Mesenchymal stem cell (in vitro differentiated cells and primary cell): ENCODE results near the gene UGCG.

Experiments
- DNase-seq: peaks from one replicate; pipeline ENCODE4 v3.0.0-alpha.2; 2013
- H2AFZ ChIP-seq: one replicate; pipeline ENCODE4 v1.6.1; 2013; ENCODE audit warnings: low read depth, mild to moderate bottlenecking, control low read depth, inconsistent platforms, low read length, moderate library complexity
- H2AK5ac ChIP-seq: 2 replicates; pipeline ENCODE4 v1.6.1; 2013; ENCODE audit warnings: low read length, moderate library complexity, mild to moderate bottlenecking, inconsistent platforms; ENCODE audit not compliant: severe bottlenecking
- H2BK120ac ChIP-seq: one replicate; pipeline ENCODE4 v1.6.1; 2013; ENCODE audit warnings: low read depth, mild to moderate bottlenecking, inconsistent platforms, low read length, moderate library complexity
- H2BK12ac ChIP-seq, 2 experiments: one replicate each; pipeline ENCODE4 v1.6.1; 2013; ENCODE audit warnings: inconsistent platforms in 2 of 2, low read length in 2 of 2, mild to moderate bottlenecking in 2 of 2, moderate library complexity in 2 of 2, control low read depth in 1 of 2
- H2BK15ac ChIP-seq: one replicate; pipeline ENCODE4 v1.6.1; 2013; ENCODE audit warnings: mild to moderate bottlenecking, low read depth, inconsistent platforms; ENCODE audit not compliant: poor library complexity, severe bottlenecking
- H2BK5ac ChIP-seq: 2 replicates; pipeline ENCODE4 v1.6.1; 2013; ENCODE audit warnings: low read depth, mild to moderate bottlenecking, low read length, control low read depth, inconsistent platforms; ENCODE audit not compliant: poor library complexity, severe bottlenecking
- H3K14ac ChIP-seq, 2 experiments: one replicate each; pipeline ENCODE4 v1.6.1; 2013; ENCODE audit warnings: inconsistent platforms in 2 of 2, low read length in 2 of 2, control low read depth in 1 of 2, mild to moderate bottlenecking in 1 of 2, moderate library complexity in 1 of 2
- H3K18ac ChIP-seq, 2 experiments: one replicate each; pipeline ENCODE4 v1.6.1; 2013; ENCODE audit warnings: inconsistent platforms in 2 of 2, low read length in 2 of 2, control low read depth in 1 of 2, low read depth in 1 of 2, mild to moderate bottlenecking in 1 of 2
- H3K23ac ChIP-seq, 2 experiments: one replicate each; pipeline ENCODE4 v1.6.1; 2013; ENCODE audit warnings: inconsistent platforms in 2 of 2, low read length in 2 of 2, mild to moderate bottlenecking in 2 of 2, moderate library complexity in 2 of 2, control low read depth in 1 of 2
- H3K27ac ChIP-seq: 2 replicates; pipeline ENCODE4 v1.5.1; 2013; ENCODE audit warnings: mild to moderate bottlenecking, moderate library complexity, low read length, control low read depth, inconsistent platforms; ENCODE audit not compliant: poor library complexity, severe bottlenecking
- H3K27me3 ChIP-seq, 2 experiments: 2 replicates each; pipeline versions ENCODE4 v1.6.1 to v1.7.0; 2013; ENCODE audit warnings: low read length in 2 of 2, mild to moderate bottlenecking in 2 of 2, moderate library complexity in 2 of 2, control low read depth in 1 of 2, inconsistent platforms in 1 of 2; ENCODE audit not compliant: control insufficient read depth in 1 of 2, insufficient read depth in 1 of 2
- H3K36me3 ChIP-seq, 2 experiments: 2 replicates each; pipeline versions ENCODE4 v1.6.1 to v1.7.0; 2013; ENCODE audit warnings: low read length in 2 of 2, control low read depth in 1 of 2, inconsistent platforms in 1 of 2, low read depth in 1 of 2, mild to moderate bottlenecking in 1 of 2; ENCODE audit not compliant: insufficient read depth in 2 of 2, control insufficient read depth in 1 of 2
- H3K4ac ChIP-seq, 2 experiments: one replicate each; pipeline ENCODE4 v1.6.1; 2013; ENCODE audit warnings: inconsistent platforms in 2 of 2, low read length in 2 of 2, mild to moderate bottlenecking in 2 of 2, moderate library complexity in 2 of 2, control low read depth in 1 of 2, low read depth in 1 of 2
- H3K4me1 ChIP-seq: 2 replicates; pipeline ENCODE4 v1.6.1; 2013; ENCODE audit warnings: low read depth, low read length, control low read depth; ENCODE audit not compliant: control insufficient read depth, insufficient read depth
- H3K4me2 ChIP-seq: 2 replicates; pipeline ENCODE4 v1.6.1; 2013; ENCODE audit warnings: low read length, mild to moderate bottlenecking, inconsistent platforms; ENCODE audit not compliant: poor library complexity, severe bottlenecking
- H3K4me3 ChIP-seq, 2 experiments: 2 replicates each; pipeline versions ENCODE4 v1.5.1 to v1.7.0; 2013; ENCODE audit warnings: low read length in 2 of 2, mild to moderate bottlenecking in 2 of 2, control low read depth in 1 of 2, low read depth in 1 of 2; ENCODE audit not compliant: insufficient read depth in 1 of 2
- H3K79me1 ChIP-seq: replicated peaks from 2 replicates; pipeline ENCODE4 v1.6.1; 2013; ENCODE audit warnings: mild to moderate bottlenecking, control low read depth, low read length, inconsistent platforms; ENCODE audit not compliant: poor library complexity, severe bottlenecking
- H3K9ac ChIP-seq: 2 replicates; pipeline ENCODE4 v1.7.0; 2013; ENCODE audit warnings: mild to moderate bottlenecking, low read length, moderate library complexity
- H3K9me3 ChIP-seq: 2 replicates; pipeline ENCODE4 v1.7.0; 2013; ENCODE audit warnings: mild to moderate bottlenecking, low read length; ENCODE audit not compliant: control insufficient read depth
- H4K8ac ChIP-seq: one replicate; pipeline ENCODE4 v1.6.1; 2013; ENCODE audit warnings: inconsistent platforms, mild to moderate bottlenecking, low read length, moderate library complexity
- H4K91ac ChIP-seq: one replicate; pipeline ENCODE4 v1.6.1; 2013; ENCODE audit warnings: mild to moderate bottlenecking, low read length, inconsistent platforms
- WGBS: methylation state at CpG from one replicate; pipeline ENCODE4 v1.1.7; 2013; ENCODE audit warnings: mixed read lengths; 5-methylcytosine and 5-hydroxymethylcytosine counted together

The UGCG gene

DNA sequence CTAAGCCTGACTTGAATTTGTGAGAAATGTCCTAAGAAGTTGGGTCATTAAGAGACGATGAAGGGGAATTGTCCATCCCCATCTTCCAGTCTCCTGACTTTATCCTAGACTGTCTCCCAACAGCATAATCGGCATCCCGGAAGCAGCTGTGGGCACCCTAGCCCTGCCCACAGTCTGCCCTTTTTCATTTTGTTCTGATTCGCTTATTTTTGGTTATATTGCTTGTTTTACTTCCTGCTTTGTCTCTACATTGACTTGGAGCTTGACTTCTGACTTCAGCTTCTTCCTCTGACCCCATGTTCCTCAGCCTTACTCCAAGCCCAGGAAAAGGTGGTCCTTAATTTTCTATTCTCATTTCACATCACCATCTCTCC, 41.8 kb downstream of the UGCG start:
- H4K91ac ChIP-seq: no peak overlapping the region
- H3K4me3 ChIP-seq: no peak overlapping the region
- no peak overlapping the region for H2AFZ ChIP-seq
- no peak overlapping the region for H3K9ac ChIP-seq
- H3K18ac ChIP-seq: peak overlapping the region; percentile 18 to 35
- no peak overlapping the region for H2BK120ac ChIP-seq
- H2BK15ac ChIP-seq: no peak overlapping the region
- WGBS: 95% methylated on average over 4 of the region's 4 CpGs
- peaks cover 14% of the 10 kb centered on the region for H3K4me1 ChIP-seq
- H2AK5ac ChIP-seq: peak overlapping the region; percentile 97
- peak overlapping the region; percentile 70 for H3K27ac ChIP-seq
- H2BK5ac ChIP-seq: peak overlapping the region; percentile 69
- H4K8ac ChIP-seq: no peak overlapping the region
- no peak for DNase-seq
- H3K9me3 ChIP-seq: no peaks in the 10 kb centered on the region
- H3K4me2 ChIP-seq: no peak overlapping the region
- H2BK12ac ChIP-seq: no peak overlapping the region
- H3K36me3 ChIP-seq: peaks cover 20 to 40% of the 10 kb centered on the region in 2 experiments
- H3K4ac ChIP-seq: no peak overlapping the region
- no peak overlapping the region for H3K23ac ChIP-seq
- peaks cover 3% of the 10 kb centered on the region for H3K79me1 ChIP-seq
- H3K14ac ChIP-seq: peak overlapping the region in 1 of 2 experiments; percentile 86
- no peaks in the 10 kb centered on the region for H3K27me3 ChIP-seq

DNA sequence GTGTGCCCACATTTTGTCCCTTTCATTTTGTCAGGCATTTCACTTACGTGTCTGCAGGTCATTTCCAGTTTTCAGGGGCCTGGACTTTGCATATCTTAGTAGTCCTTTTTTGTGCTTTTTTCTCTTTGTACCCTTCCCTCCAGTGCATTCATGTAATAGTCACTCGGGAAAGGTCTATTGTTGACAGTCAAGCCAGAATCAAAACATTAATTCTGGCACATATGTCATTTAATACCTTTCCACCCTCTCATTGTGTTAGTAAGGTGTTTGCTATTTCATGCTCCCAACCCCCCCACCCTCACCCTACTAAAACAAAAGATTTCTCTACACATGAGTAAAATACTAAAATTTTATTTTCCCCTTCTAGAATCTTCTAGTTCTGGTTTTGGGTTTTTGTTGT, 42.7 kb downstream of the UGCG start:
- Histone ChIP-seq H3K27me3 (no peaks in the 10 kb centered on the region), H3K4me3 (no peak overlapping the region), H4K91ac (no peak overlapping the region), H3K79me1 (peaks cover 3% of the 10 kb centered on the region), H3K23ac (no peak overlapping the region), H3K4me1 (peaks cover 14% of the 10 kb centered on the region), H4K8ac (no peak overlapping the region), H2AK5ac (no peak overlapping the region), H3K14ac (no peak overlapping the region), H3K4me2 (no peak overlapping the region), H3K36me3 (peaks cover 20 to 31% of the 10 kb centered on the region in 2 experiments), H3K4ac (no peak overlapping the region), H3K27ac (peak overlapping the region; percentile 70), H2AFZ (no peak overlapping the region), H2BK5ac (no peak overlapping the region), H3K18ac (peak overlapping the region in 1 of 2 experiments; percentile 9), H3K9me3 (no peaks in the 10 kb centered on the region), H2BK12ac (no peak overlapping the region), H3K9ac (no peak overlapping the region), H2BK120ac (no peak overlapping the region), H2BK15ac (no peak overlapping the region)
- no peak for DNase-seq
- WGBS: 100% methylated on average over 2 of the region's 2 CpGs

DNA sequence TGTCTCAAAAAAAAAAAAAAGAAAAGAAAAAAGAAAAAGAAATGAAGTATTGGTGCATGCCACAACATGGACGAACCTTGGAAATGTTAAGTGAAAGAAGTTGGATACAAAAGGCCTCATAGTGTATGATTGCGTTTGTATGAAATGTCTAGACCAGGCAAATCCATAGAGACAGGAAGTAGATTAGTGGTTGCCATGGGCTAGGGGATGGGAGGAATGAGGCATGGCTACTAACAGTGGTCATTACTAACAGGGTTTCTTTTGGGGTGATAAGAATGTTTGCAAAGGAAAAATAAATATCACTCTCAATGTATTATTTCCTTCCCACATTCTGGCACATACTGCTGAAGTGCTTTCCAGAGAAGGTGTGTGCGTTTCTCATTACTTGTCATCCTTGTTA, 44.1 kb downstream of the UGCG start:
- H3K9me3 ChIP-seq: no peaks in the 10 kb centered on the region
- WGBS: 86% methylated on average over 2 of the region's 3 CpGs
- H3K4me1 ChIP-seq: peaks cover 14% of the 10 kb centered on the region
- no peak overlapping the region for H2AFZ ChIP-seq
- no peak overlapping the region for H2BK12ac ChIP-seq
- peaks cover under 1% of the 10 kb centered on the region for H3K79me1 ChIP-seq
- no peak overlapping the region for H3K4ac ChIP-seq
- H2BK15ac ChIP-seq: no peak overlapping the region
- no peak overlapping the region for H2BK120ac ChIP-seq
- no peak overlapping the region for H3K4me2 ChIP-seq
- H3K18ac ChIP-seq: no peak overlapping the region
- H3K23ac ChIP-seq: no peak overlapping the region
- no peak overlapping the region for H3K9ac ChIP-seq
- no peak overlapping the region for H3K14ac ChIP-seq
- H4K8ac ChIP-seq: no peak overlapping the region
- H2BK5ac ChIP-seq: no peak overlapping the region
- no peaks in the 10 kb centered on the region for H3K27me3 ChIP-seq
- no peak overlapping the region for H2AK5ac ChIP-seq
- H4K91ac ChIP-seq: no peak overlapping the region
- no peak overlapping the region for H3K4me3 ChIP-seq
- H3K36me3 ChIP-seq: peaks cover 17 to 18% of the 10 kb centered on the region in 2 experiments
- peak; percentile 61 for DNase-seq
- H3K27ac ChIP-seq: peak overlapping the region; percentile 25

DNA sequence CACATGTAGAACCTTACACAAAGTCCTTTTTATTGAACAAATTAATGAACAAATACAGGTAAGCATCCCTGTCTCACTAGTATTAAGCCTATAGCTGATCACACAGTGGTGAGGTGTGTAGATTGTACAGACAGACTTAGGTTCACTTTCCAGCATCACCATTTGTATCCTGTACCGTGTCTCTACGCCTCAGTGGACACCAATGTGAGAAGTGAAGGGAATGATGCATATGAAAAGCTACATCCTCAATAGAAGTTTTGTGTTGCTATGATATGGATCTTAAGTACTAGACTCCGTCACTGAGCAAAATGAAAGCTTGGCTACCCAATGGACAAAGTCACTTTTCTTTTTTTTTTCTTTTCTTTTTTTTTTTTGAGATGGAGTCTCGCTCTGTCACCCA, 46.6 kb downstream of the UGCG start:
- Histone ChIP-seq H3K9ac (no peak overlapping the region), H4K8ac (no peak overlapping the region), H2BK12ac (no peak overlapping the region), H3K4ac (no peak overlapping the region), H2BK15ac (no peak overlapping the region), H2AFZ (no peak overlapping the region), H4K91ac (no peak overlapping the region), H3K4me2 (no peak overlapping the region), H3K79me1 (no peaks in the 10 kb centered on the region), H3K14ac (no peak overlapping the region), H2BK5ac (no peak overlapping the region), H2BK120ac (no peak overlapping the region), H2AK5ac (no peak overlapping the region), H3K36me3 (peaks cover 0 to 10% of the 10 kb centered on the region in 2 experiments), H3K23ac (no peak overlapping the region), H3K4me3 (no peak overlapping the region), H3K9me3 (no peaks in the 10 kb centered on the region), H3K27me3 (no peaks in the 10 kb centered on the region), H3K4me1 (peaks cover 14% of the 10 kb centered on the region), H3K18ac (no peak overlapping the region), H3K27ac (peak overlapping the region; percentile 86)
- no peak for DNase-seq
- 100% methylated on average over 1 of the region's 4 CpGs for WGBS
